B cell (primary cell): Measurements from ENCODE around the gene ALX3. TPM values are rescaled to one million over a fixed set of nuclear protein-coding genes. Genes with fewer than 3 reads are reported as not detected.

Experiments used
- ATAC-seq: fragments of 200-7000 bp; cut with Tn5 transposase; one replicate; pipeline ENCODE4 v1.10.0; 2021; ENCODE audit warnings: low read depth, mild to moderate bottlenecking, moderate number of reproducible peaks, moderate library complexity
- CTCF ChIA-PET: fragments of 350-600 bp; sonication (Branson Sonifier 250); formaldehyde crosslinking; loops from one replicate; lab custom pipeline; 2021; ENCODE audit warnings: antibody characterized with exemption, inconsistent platforms; lab: Charles Lee
- POLR2A ChIA-PET: fragments of 350-600 bp; sonication (Branson Sonifier 250); formaldehyde crosslinking; loops from one replicate; lab custom pipeline; 2021; ENCODE audit warnings: antibody characterized with exemption; lab: Charles Lee
- DNase-seq: peaks from one replicate; pipeline ENCODE4 v3.0.0; 2013
- H2AFZ ChIP-seq: 2 replicates; pipeline ENCODE4 v1.6.1; 2012; ENCODE audit warnings: mild to moderate bottlenecking, low read depth, low read length; ENCODE audit not compliant: insufficient read depth, poor library complexity, severe bottlenecking
- H3K27ac ChIP-seq, 2 donors: 1 replicate in 1 of 2; 2 replicates in 1 of 2; pipeline ENCODE4 v1.5.1; 2012 to 2013; ENCODE audit warnings: low read length in 2 of 2, mild to moderate bottlenecking in 2 of 2, moderate library complexity in 1 of 2
- H3K27me3 ChIP-seq, 4 experiments: fragments of 200-600 bp in 1 of 4; sonication (generic) in 1 of 4; replicated peaks in 1 of 4; 1 replicate in 2 of 4; 2 replicates in 2 of 4; pipeline versions ENCODE4 v1.6.1 to v1.7.0; 2013 to 2016; ENCODE audit warnings: low read length in 3 of 4, mild to moderate bottlenecking in 2 of 4, mixed read lengths in 1 of 4, moderate library complexity in 1 of 4; ENCODE audit not compliant: insufficient read depth in 4 of 4, control insufficient read depth in 3 of 4; ENCODE audit errors: control extremely low read depth in 1 of 4
- H3K36me3 ChIP-seq, 2 experiments: replicated peaks in 1 of 2; 1 replicate in 1 of 2; 2 replicates in 1 of 2; pipeline versions ENCODE4 v1.6.1 to v1.7.1; 2013; ENCODE audit warnings: low read length in 1 of 2; ENCODE audit not compliant: insufficient read depth in 2 of 2, control insufficient read depth in 1 of 2; ENCODE audit errors: control extremely low read depth in 1 of 2, extremely low read depth in 1 of 2
- H3K4me1 ChIP-seq, 2 donors: fragments of 200-600 bp in 1 of 2; sonication (generic) in 1 of 2; 1 replicate in 1 of 2; 2 replicates in 1 of 2; pipeline versions ENCODE4 v1.5.1 to v1.6.1; 2013 to 2017; ENCODE audit warnings: low read length in 2 of 2; ENCODE audit not compliant: control insufficient read depth in 2 of 2, insufficient read depth in 2 of 2
- H3K4me2 ChIP-seq: replicated peaks from 2 replicates; pipeline ENCODE3; 2012; ENCODE audit warnings: mild to moderate bottlenecking, low read depth, low read length; ENCODE audit not compliant: poor library complexity, severe bottlenecking
- H3K4me3 ChIP-seq, 5 experiments: fragments of 200-600 bp in 1 of 5; sonication (generic) in 1 of 5; 1 replicate in 3 of 5; 2 replicates in 2 of 5; pipeline versions ENCODE4 v1.5.1 to v1.7.0; 2011 to 2016; ENCODE audit warnings: low read length in 4 of 5, mild to moderate bottlenecking in 4 of 5, low read depth in 2 of 5, control low read depth in 1 of 5, moderate library complexity in 1 of 5; ENCODE audit not compliant: insufficient read depth in 1 of 5; ENCODE audit errors: control extremely low read depth in 1 of 5, extremely low read depth in 1 of 5
- H3K79me2 ChIP-seq: fragments of 200-600 bp; sonication (generic); one replicate; pipeline ENCODE4 v1.6.0; 2016; ENCODE audit warnings: low read length; ENCODE audit not compliant: control insufficient read depth, insufficient read depth
- H3K9ac ChIP-seq: fragments of 200-600 bp; sonication (generic); 2 replicates; pipeline ENCODE4 v1.6.1; 2017; ENCODE audit warnings: mild to moderate bottlenecking, low read length, moderate library complexity
- H3K9me3 ChIP-seq, 3 donors: one replicate each; pipeline versions ENCODE4 v1.6.1 to v1.7.1; 2013; ENCODE audit warnings: low read length in 2 of 3; ENCODE audit not compliant: control insufficient read depth in 2 of 3, insufficient read depth in 1 of 3; ENCODE audit errors: control extremely low read depth in 1 of 3
- H4K20me1 ChIP-seq: 2 replicates; pipeline ENCODE4 v1.6.0; 2012; ENCODE audit warnings: mild to moderate bottlenecking, low read length; ENCODE audit not compliant: insufficient read depth, control insufficient read depth, poor library complexity, severe bottlenecking
- H3K27ac Mint-ChIP-seq: one replicate; pipeline ENCODE4 v1.8.0; 2021; ENCODE audit warnings: mixed read lengths
- H3K27me3 Mint-ChIP-seq: one replicate; pipeline ENCODE4 v1.8.0; 2021; ENCODE audit warnings: mixed read lengths
- H3K4me1 Mint-ChIP-seq: one replicate; pipeline ENCODE4 v1.8.0; 2021; ENCODE audit warnings: mixed read lengths
- H3K4me3 Mint-ChIP-seq: one replicate; pipeline ENCODE4 v1.8.0; 2021; ENCODE audit warnings: mixed read lengths
- H3K9me3 Mint-ChIP-seq: one replicate; pipeline ENCODE4 v1.8.0; 2022; ENCODE audit warnings: mixed read lengths; ENCODE audit not compliant: insufficient read depth
- CTCF ChIP-seq: fragments of 200-600 bp; IDR thresholded peaks from one replicate; pipeline ENCODE4 v1.8.0; 2022; ENCODE audit warnings: antibody characterized with exemption, mild to moderate bottlenecking
- EZH2 ChIP-seq: IDR thresholded peaks from 2 replicates; pipeline ENCODE4 v1.6.1; 2012; ENCODE audit warnings: borderline replicate concordance, low read depth, mild to moderate bottlenecking, moderate library complexity, low read length; ENCODE audit not compliant: insufficient read depth, poor library complexity, severe bottlenecking
- WGBS: methylation state at CpG from one replicate; pipeline ENCODE4 v1.1.5; 2013; ENCODE audit warnings: missing lambda C conversion rate; ENCODE audit not compliant: insufficient coverage; 5-methylcytosine and 5-hydroxymethylcytosine counted together
- intact Hi-C: fragments of 100-400 bp; cut with micrococcal nuclease; formaldehyde crosslinking; loops from one replicate; pipeline ENCODE4 v1.10.0; 2022
- polyA plus RNA-seq: library from polyadenylated mRNA; depleted of rRNA; stranded (reverse); fragments of >200 nt; gene quantifications from 2 replicates; pipeline ENCODE4 v1.2.3, GENCODE V29; 2012
- total RNA-seq, 2 donors: library from RNA; stranded (reverse); fragments of 120-200 nt in 1 of 2; gene quantifications; 1 replicate in 1 of 2; 2 replicates in 1 of 2; pipeline versions ENCODE4 v1.2.3 to v1.2.4, GENCODE V29; 2013 to 2022

Gene ALX3
- total and polyA plus RNA-seq, 2 donors (not counting 1 experiment from before 2014, with no cell fraction given): not detected

GRCh38 chr1:110064576-110065337 lies 5.7 kb downstream of the ALX3 start:
- intact Hi-C loops: no loop called here
- WGBS: 79% methylated on average over 16 of the region's 18 CpGs
- H4K20me1 ChIP-seq: peaks cover 12% of the 10 kb centered on the region
- H2AFZ ChIP-seq: no peak overlapping the region
- peaks cover 0 to 33% (median 21%) of the 10 kb centered on the region in 4 experiments for H3K27me3 ChIP-seq
- peaks cover 0 to 26% (median 0%) of the 10 kb centered on the region in 3 donors for H3K9me3 ChIP-seq
- TF ChIP-seq EZH2 (no peak), CTCF (no peak)
- H3K36me3 ChIP-seq: peaks cover 0 to 5% of the 10 kb centered on the region in 2 experiments
- no peak overlapping the region for H3K4me2 ChIP-seq
- H3K79me2 ChIP-seq: no peaks in the 10 kb centered on the region
- POLR2A ChIA-PET: interaction anchor here (0.5 kb wide), 1 partner anchor 19 kb away, joined by 3 read pairs; no protein-coding TSS in a partner anchor
- no peak overlapping the region for H3K4me3 ChIP-seq
- H3K9ac ChIP-seq: no peak overlapping the region
- Mint-ChIP-seq H3K27ac (no peak overlapping the region), H3K27me3 (peaks cover 33% of the 10 kb centered on the region), H3K9me3 (no peaks in the 10 kb centered on the region), H3K4me1 (peaks cover 19% of the 10 kb centered on the region), H3K4me3 (no peak overlapping the region)
- no peak for ATAC-seq
- no peak for DNase-seq
- CTCF ChIA-PET: interaction anchor here (0.5 to 2.4 kb wide), 3 partner anchors 11 to 16 kb away, joined by 3 to 13 read pairs (median 3); no protein-coding TSS in a partner anchor
- no peak overlapping the region for H3K27ac ChIP-seq
- peaks cover 25 to 26% of the 10 kb centered on the region in 2 donors for H3K4me1 ChIP-seq

- H3K36me3 ChIP-seq: peaks cover 0 to 5% of the 10 kb centered on the region in 2 experiments
- H3K27ac Mint-ChIP-seq: no peak overlapping the region
- H3K27me3 Mint-ChIP-seq: peaks cover 28% of the 10 kb centered on the region
- no peak overlapping the region for H3K4me3 Mint-ChIP-seq
- no peak overlapping the region for H3K4me2 ChIP-seq
- H3K4me1 ChIP-seq: peaks cover 15 to 16% of the 10 kb centered on the region in 2 donors
- peaks cover 0 to 18% (median 0%) of the 10 kb centered on the region in 3 donors for H3K9me3 ChIP-seq
- DNase-seq (no peak), ATAC-seq (no peak)
- ChIA-PET POLR2A (no interaction called here), CTCF (interaction anchor here (0.5 to 1.0 kb wide), 2 partner anchors 11 to 287 kb away, joined by 3 read pairs; no protein-coding TSS in a partner anchor)
- H3K9ac ChIP-seq: no peak overlapping the region
- H2AFZ ChIP-seq: no peak overlapping the region
- no peak for TF ChIP-seq CTCF
- no peak for TF ChIP-seq EZH2
- H3K4me1 Mint-ChIP-seq: peaks cover 10% of the 10 kb centered on the region
- WGBS: 68% methylated on average over 2 of the region's 4 CpGs
- H3K79me2 ChIP-seq: no peaks in the 10 kb centered on the region
- intact Hi-C loops: no loop called here
- no peak overlapping the region for H3K27ac ChIP-seq
- H3K27me3 ChIP-seq: peaks cover 0 to 23% (median 14%) of the 10 kb centered on the region in 4 experiments
- H4K20me1 ChIP-seq: peaks cover 15% of the 10 kb centered on the region
- no peak overlapping the region for H3K4me3 ChIP-seq
- no peaks in the 10 kb centered on the region for H3K9me3 Mint-ChIP-seq
These were observed 6.7 kb downstream of the ALX3 start for GRCh38 chr1:110063781-110064180.
